Testis (tissue), 2 donors: ENCODE results near the gene PGK1.

ENCODE experiments used
- POLR2A ChIP-seq: fragments of 450-650 bp; IDR thresholded peaks from one replicate; pipeline ENCODE4 v1.6.1; 2017; ENCODE audit warnings: antibody characterized with exemption, mild to moderate bottlenecking, moderate library complexity
- TF ChIP-seq, protein P1 (sequence below), 3 experiments: fragments of 450-650 bp in 2 of 3; fragments of 200-600 bp in 1 of 3; sonication (generic) in 1 of 3; IDR thresholded peaks; one replicate each; pipeline ENCODE4 v1.5.1; 2016 to 2019; ENCODE audit warnings: antibody characterized with exemption in 3 of 3, mild to moderate bottlenecking in 2 of 3, moderate library complexity in 1 of 3

DNA sequence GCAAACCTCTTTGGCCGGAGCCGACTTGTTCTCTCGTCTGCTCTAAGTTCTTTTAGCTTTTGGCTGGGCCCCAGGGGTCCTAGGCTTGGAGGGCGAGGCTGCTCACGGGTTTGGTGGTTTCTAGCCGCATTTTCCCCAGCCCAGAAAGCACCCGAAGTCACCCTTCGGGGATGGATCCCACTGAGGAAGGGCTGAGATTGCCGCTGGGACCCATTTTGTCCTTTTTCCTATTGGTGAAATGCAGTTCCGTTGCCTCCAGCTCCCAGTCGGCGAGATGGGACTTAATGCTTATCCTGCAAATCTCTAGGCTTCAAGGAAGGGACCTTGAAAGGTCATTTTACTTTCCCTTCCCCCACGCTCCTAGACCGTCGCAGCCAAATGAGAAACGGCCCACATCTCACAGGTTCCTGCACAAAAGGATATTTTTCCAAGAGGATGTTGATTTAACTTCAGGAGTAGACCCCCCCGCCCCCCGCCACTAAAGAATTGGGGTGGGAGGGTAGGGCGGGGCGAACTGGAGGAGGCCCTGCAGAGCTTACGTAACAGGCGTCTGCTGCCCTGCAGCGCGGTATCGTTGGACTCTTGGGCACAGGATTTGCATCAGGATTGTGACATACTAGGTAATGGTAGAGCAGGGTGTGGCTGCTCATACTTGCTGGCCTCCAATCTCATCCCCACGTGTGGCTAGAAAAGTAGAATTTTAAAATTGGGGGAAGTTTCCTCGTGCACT lies 564 bp downstream of the PGK1 start:
- TF ChIP-seq, protein P1, sequence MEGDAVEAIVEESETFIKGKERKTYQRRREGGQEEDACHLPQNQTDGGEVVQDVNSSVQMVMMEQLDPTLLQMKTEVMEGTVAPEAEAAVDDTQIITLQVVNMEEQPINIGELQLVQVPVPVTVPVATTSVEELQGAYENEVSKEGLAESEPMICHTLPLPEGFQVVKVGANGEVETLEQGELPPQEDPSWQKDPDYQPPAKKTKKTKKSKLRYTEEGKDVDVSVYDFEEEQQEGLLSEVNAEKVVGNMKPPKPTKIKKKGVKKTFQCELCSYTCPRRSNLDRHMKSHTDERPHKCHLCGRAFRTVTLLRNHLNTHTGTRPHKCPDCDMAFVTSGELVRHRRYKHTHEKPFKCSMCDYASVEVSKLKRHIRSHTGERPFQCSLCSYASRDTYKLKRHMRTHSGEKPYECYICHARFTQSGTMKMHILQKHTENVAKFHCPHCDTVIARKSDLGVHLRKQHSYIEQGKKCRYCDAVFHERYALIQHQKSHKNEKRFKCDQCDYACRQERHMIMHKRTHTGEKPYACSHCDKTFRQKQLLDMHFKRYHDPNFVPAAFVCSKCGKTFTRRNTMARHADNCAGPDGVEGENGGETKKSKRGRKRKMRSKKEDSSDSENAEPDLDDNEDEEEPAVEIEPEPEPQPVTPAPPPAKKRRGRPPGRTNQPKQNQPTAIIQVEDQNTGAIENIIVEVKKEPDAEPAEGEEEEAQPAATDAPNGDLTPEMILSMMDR (IDR thresholded peaks at IDR 0.05) = no peak
- no peak for TF ChIP-seq POLR2A
